Endothelial cell (in vitro differentiated cells): ENCODE measurements around the gene CNFN. TPM values are rescaled to one million over a fixed set of nuclear protein-coding genes. Genes with fewer than 3 reads are reported as not detected.

Experiments used
- DNase-seq: peaks from one replicate; pipeline ENCODE4 v3.0.0; 2021; ENCODE audit warnings: low spot score
- H3K27ac Mint-ChIP-seq: one replicate; pipeline ENCODE4 v1.8.0; 2021; ENCODE audit warnings: mixed read lengths, inconsistent platforms; ENCODE audit not compliant: unreplicated experiment
- H3K27me3 Mint-ChIP-seq: one replicate; pipeline ENCODE4 v1.8.0; 2021; ENCODE audit warnings: mild to moderate bottlenecking, moderate library complexity, mixed read lengths, inconsistent platforms; ENCODE audit not compliant: unreplicated experiment
- H3K36me3 Mint-ChIP-seq: one replicate; pipeline ENCODE4 v1.8.0; 2021; ENCODE audit warnings: mild to moderate bottlenecking, low read depth, mixed read lengths, inconsistent platforms; ENCODE audit not compliant: unreplicated experiment
- H3K4me1 Mint-ChIP-seq: one replicate; pipeline ENCODE4 v1.8.0; 2021; ENCODE audit warnings: mild to moderate bottlenecking, mixed read lengths, inconsistent platforms; ENCODE audit not compliant: unreplicated experiment
- H3K4me3 Mint-ChIP-seq: one replicate; pipeline ENCODE4 v1.8.0; 2021; ENCODE audit warnings: mild to moderate bottlenecking, mixed read lengths, inconsistent platforms; ENCODE audit not compliant: unreplicated experiment
- H3K9me3 Mint-ChIP-seq: one replicate; pipeline ENCODE4 v1.8.0; 2021; ENCODE audit warnings: mixed read lengths, inconsistent platforms; ENCODE audit not compliant: unreplicated experiment
- total RNA-seq: library from RNA; stranded (reverse); fragmentation: NEBNext Ultra II Directional; extraction: Animal tissue kit (Norgen Biotek cat#: 25700); gene quantifications from one replicate; pipeline ENCODE4 v1.2.1, GENCODE V29; 2021; ENCODE audit not compliant: unreplicated experiment
- TF ChIP-seq, protein P1 (sequence below): fragments of 200-600 bp; sonication (generic); IDR thresholded peaks from one replicate; pipeline ENCODE4 v1.5.0; 2021; ENCODE audit warnings: antibody characterized with exemption; ENCODE audit not compliant: unreplicated experiment

CNFN gene
- total RNA-seq, 1 donor from 2014 or later: 4.1 TPM

DNA sequence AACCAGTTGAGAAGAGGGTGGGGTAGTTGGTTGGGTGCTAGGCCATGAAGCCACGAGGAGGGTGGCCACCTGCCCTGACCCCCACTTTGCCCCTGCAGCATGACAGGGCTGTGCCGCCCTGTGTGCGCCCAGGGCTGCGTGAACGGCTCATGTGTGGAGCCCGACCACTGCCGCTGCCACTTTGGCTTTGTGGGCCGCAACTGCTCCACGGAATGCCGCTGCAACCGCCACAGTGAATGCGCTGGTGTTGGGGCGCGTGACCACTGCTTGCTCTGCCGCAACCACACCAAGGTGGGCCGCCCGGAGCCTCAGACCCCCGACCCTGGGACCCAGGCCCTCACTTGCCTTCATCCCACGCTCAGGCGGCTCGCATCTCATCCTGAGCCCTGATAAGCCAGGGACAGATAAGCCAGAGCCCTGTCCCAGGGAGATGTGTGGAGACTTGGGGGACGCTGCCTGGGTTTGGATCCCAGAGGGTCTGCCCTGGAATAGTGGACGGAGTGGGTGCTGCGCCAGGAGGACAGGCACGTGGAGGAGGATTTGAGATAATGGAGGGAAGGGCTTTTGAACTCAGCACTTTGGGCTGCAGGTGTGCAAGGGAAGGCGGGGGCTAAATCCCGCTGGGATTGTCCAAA, 20.5 kb downstream of the CNFN start:
- Mint-ChIP-seq H3K36me3 (peaks cover 37% of the 10 kb centered on the region), H3K9me3 (no peaks in the 10 kb centered on the region), H3K4me1 (peaks cover 12% of the 10 kb centered on the region), H3K27me3 (peaks cover 11% of the 10 kb centered on the region), H3K4me3 (no peak overlapping the region), H3K27ac (no peak overlapping the region)
- TF ChIP-seq, protein P1, sequence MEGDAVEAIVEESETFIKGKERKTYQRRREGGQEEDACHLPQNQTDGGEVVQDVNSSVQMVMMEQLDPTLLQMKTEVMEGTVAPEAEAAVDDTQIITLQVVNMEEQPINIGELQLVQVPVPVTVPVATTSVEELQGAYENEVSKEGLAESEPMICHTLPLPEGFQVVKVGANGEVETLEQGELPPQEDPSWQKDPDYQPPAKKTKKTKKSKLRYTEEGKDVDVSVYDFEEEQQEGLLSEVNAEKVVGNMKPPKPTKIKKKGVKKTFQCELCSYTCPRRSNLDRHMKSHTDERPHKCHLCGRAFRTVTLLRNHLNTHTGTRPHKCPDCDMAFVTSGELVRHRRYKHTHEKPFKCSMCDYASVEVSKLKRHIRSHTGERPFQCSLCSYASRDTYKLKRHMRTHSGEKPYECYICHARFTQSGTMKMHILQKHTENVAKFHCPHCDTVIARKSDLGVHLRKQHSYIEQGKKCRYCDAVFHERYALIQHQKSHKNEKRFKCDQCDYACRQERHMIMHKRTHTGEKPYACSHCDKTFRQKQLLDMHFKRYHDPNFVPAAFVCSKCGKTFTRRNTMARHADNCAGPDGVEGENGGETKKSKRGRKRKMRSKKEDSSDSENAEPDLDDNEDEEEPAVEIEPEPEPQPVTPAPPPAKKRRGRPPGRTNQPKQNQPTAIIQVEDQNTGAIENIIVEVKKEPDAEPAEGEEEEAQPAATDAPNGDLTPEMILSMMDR: no peak
- no peak for DNase-seq

DNA sequence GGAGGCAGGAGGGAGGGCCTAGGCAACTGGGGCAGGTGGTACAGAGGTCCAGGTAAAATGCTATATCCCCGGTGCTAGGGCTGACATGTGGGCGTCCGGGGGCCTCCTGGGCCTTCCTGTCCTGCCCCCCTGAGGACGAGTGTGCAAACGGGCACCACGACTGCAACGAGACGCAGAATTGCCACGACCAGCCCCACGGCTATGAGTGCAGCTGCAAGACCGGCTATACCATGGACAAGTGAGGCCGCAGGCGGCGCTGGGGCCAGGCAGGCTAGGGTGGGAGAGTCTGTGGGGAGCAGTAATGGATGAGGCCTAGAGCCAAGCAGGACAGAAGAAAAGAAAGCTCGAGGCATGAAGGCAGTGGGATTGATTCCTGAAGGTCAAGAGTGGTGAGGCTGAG, 21.3 kb downstream of the CNFN start:
- DNase-seq: no peak
- TF ChIP-seq, protein P1: no peak
- Mint-ChIP-seq H3K9me3 (no peaks in the 10 kb centered on the region), H3K36me3 (peaks cover 42% of the 10 kb centered on the region), H3K4me3 (peak overlapping the region; percentile 75), H3K27ac (no peak overlapping the region), H3K4me1 (peaks cover 14% of the 10 kb centered on the region), H3K27me3 (peaks cover 8% of the 10 kb centered on the region)

DNA sequence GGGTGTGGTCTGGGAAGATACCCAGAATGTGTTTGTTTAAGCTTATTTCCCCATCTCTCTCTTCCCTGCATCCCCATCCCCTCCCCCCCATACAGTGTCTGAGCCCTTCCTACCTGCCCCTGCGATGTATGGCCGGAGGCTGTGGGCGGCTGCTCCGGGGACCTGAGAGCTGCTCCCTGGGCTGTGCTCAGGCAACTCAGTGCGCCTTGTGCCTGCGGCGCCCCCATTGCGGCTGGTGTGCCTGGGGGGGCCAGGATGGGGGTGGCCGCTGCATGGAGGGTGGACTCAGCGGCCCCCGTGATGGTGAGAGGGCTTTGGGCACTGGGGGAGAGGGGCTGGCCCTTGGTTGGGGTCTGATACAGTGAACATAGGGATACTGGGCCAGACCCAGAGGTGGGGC, 21.7 kb downstream of the CNFN start:
- peaks cover 8% of the 10 kb centered on the region for H3K27me3 Mint-ChIP-seq
- TF ChIP-seq, protein P1: no peak
- H3K4me3 Mint-ChIP-seq: no peak overlapping the region
- H3K4me1 Mint-ChIP-seq: peaks cover 17% of the 10 kb centered on the region
- no peak for DNase-seq
- no peaks in the 10 kb centered on the region for H3K9me3 Mint-ChIP-seq
- H3K36me3 Mint-ChIP-seq: peaks cover 46% of the 10 kb centered on the region
- H3K27ac Mint-ChIP-seq: no peak overlapping the region

DNA sequence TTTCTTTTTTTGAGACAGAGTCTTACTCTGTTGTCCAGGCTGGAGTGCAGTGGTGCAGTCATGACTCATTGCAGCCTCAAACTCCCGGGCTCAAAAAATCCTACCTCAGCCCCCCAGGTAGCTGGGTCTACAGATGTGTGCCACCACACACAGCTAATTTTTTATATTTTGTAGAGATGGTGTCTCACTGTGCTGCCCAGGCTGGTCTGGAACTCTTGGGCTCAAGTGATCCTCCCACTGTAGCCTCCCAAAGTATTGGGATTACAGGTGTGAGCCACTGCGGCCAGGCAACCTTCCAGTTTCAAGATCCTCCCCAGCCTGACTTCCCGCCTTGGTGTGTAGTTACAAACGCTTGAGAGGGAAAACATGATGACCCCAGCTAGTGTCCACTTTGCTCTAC, 22.2 kb downstream of the CNFN start:
- Mint-ChIP-seq H3K4me1 (peaks cover 17% of the 10 kb centered on the region), H3K9me3 (no peaks in the 10 kb centered on the region), H3K27ac (peak overlapping the region; percentile 27), H3K27me3 (peaks cover 8% of the 10 kb centered on the region), H3K4me3 (no peak overlapping the region), H3K36me3 (peaks cover 50% of the 10 kb centered on the region)
- TF ChIP-seq, protein P1: no peak
- DNase-seq: no peak

DNA sequence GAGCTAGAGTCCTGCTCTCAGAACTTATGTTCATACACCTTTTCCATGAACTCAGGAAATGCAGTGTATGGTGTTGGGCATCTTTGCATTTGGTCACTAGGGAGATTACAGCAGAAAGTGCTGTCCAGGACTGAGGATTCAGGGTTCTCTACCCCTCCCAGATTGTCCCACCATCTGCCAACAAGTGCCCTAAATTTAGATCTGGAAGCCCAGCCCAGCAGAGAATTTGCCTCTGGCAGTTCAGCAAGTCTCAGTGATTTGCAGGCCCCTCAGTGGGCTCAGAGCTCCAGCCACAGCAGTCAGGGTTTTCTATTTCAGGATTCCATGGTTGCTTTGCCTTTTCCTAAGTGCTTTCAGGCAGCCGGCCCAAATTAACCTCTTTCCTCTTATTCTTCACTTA, 23.4 kb downstream of the CNFN start:
- TF ChIP-seq, protein P1: no peak
- Mint-ChIP-seq H3K27me3 (peaks cover 7% of the 10 kb centered on the region), H3K4me1 (peaks cover 15% of the 10 kb centered on the region), H3K36me3 (peaks cover 47% of the 10 kb centered on the region), H3K9me3 (no peaks in the 10 kb centered on the region), H3K27ac (peak overlapping the region; percentile 31), H3K4me3 (peak overlapping the region; percentile 71)
- no peak for DNase-seq
